Hair follicle dermal papilla cell (primary cell): Measurements from ENCODE around the gene ITCH. TPM values are rescaled to one million over a fixed set of nuclear protein-coding genes. Genes with fewer than 3 reads are reported as not detected.

Experiments used
- small RNA-seq: library from RNA; depleted of rRNA; stranded (forward); fragments of <200 nt; gene quantifications from one replicate; pipeline ENCODE3, GENCODE V24; 2012
- total RNA-seq: library from RNA; depleted of rRNA; stranded (reverse); fragments of >200 nt; gene quantifications from 2 replicates; pipeline ENCODE4 v1.2.3, GENCODE V29; 2012

The ITCH gene
- total RNA-seq = 75.5 and 81.9 TPM in 2 replicates

DNA sequence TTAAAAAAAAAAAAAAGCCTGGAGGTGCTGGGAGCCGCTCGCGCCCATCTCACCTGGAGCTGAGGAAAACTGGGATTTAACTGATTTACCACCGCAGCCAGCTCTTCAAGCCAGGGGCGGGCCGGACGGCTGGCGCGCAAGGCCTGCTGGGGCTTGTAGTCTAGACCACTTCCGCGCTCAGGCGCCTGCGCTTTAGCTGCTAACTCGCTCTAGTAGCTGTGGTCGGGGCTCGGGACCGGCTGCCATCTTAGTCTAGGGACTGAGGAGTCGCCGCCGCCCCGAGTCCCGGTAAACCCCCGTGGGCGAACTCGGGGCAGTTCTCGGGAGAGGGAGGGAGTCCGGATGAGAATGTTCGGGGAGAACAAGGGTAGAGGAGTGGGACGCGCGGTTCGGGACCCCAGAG, at the start of gene ITCH:
TSS of gene ITCH (plus strand) at position 212 of the 403 bp plus-strand sequence. CDS start 30,539 bp downstream, outside the sequence.

DNA sequence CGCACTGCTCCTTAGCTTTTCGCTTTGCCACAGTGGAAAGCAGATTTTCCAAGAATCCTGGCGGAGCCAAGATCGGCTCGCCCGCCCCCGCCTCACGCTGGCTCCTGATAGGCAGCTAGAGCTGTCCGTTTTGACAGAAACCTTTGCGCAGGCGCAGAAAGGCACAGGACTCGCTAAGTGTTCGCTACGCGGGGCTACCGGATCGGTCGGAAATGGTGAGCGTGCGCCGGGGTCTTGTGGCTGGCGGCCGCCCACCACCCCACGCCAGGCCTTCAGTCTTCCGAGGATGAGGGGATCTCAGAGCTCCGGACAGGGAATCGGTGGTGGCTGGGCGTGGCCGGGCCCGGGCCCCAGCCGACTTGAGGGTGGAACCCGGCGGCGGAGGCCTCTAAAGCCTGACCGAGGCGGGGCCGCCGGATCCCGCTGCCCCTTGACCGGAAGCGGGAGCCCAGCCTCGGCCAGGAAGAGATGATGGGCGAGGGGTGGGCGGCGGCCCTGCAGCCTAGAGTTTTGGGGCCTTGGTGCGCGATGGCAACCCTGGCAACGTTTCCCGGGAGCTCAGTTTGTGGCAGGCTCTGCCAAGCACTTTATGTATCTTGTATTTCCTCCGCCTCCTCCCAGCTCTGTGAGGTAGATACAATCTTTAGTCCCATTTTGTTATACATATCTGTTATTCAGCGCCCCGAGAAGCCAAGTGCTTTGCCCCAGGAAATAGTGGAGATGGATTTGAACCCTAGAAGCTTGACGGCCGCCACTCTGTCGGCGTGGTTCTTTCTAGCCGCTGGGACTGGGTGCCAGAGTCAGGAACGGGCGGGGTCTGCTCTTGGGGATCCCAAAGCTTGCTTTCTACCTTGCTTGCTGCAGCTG, 153.4 kb downstream of the ITCH start, which contains the start of gene DYNLRB1:
TSS of gene DYNLRB1 (plus strand) at position 176 of the 867 bp plus-strand sequence. CDS start at position 213, 37 bp downstream.

GRCh38 chr20:34558320-34559218, 195.5 kb downstream of the ITCH start, which contains the start of gene MAP1LC3A:
TSS of gene MAP1LC3A (plus strand) at chr20:34558718. CDS start at chr20:34558869, 151 bp downstream.

Small RNAs within 50 kb of the gene (small RNA-seq; reads per million reads assigned to genes)
- not detected for gene AL356299.1
- gene MIR644A = not detected
- not detected for gene RF00019

Other genes starting within 250 kb of the ITCH start
- 0.32 TPM in 1 of 2 replicates, not detected in the other for gene ASIP, start 121.8 kb upstream of the ITCH start, total RNA-seq
- 123 and 135 TPM in 2 replicates for gene AHCY, start 59.9 kb upstream of the ITCH start, total RNA-seq
- gene DYNLRB1, start 153.1 kb downstream of the ITCH start, total RNA-seq = 64.6 and 102 TPM in 2 replicates
- 36.2 and 49.1 TPM in 2 replicates for gene MAP1LC3A, start 195.4 kb downstream of the ITCH start, total RNA-seq